ENCODE results near the gene PTGER4.

- TF ChIP-seq EZH2phosphoT487 (IDR thresholded peaks at IDR 0.05; ENCODE audit: insufficient read depth, low read depth) (no peak), EZH2 (IDR thresholded peaks at IDR 0.05; ENCODE audit: insufficient read depth, poor library complexity, severe bottlenecking) (no peak)
Measured at GRCh38 chr5:40717281-40717680, 37.6 kb downstream of the PTGER4 start.
